Measurements from ENCODE around the gene DHRSX. TPM values are rescaled to one million over a fixed set of nuclear protein-coding genes. Genes with fewer than 3 reads are reported as not detected.

DHRSX gene
- polyA plus RNA-seq, 2 of the 4 experiments (the other 2 are of a cell fraction) = 32.1 to 56.3 TPM

DNA sequence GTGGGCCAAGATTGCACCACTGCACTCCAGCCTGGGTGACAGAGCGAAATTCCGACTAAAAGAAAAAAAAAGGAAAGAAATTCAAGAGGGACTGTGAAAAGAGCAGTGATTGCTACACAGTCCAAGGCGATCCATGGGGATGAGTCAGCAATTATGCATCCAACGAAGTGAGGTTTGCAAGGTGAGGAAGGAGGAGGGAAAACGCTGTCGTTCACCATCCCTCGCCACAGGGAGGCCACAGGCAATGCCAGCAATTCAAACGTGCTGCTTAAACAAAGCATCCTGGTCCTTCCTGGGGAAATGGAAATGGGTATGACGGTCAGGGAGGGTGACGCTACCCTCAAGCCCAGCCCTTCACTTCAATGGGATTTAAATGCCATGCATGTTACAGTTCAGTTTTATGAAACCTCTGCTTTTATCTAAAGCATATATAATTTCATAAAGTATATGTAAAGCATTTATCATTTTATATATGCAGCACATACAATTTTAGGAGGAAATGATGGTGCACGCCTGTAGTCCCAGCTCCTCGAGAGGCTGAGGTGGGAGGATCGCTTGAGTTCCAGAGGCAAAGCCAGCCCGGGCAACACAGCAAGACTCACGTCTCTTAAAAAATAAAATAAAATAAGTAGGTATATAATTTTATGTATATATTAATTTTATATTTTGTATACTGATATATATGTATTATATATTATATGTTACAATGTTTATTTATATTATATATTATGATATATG, 108.7 kb downstream of the DHRSX start:
- ChIA-PET POLR2A (no interaction called here), CTCF (no interaction called here)
- 7% methylated on average over 15 of the region's 15 CpGs for WGBS (ENCODE audit: missing lambda C conversion rate)
- peak overlapping the region; percentile 82 for H3K4me2 ChIP-seq
- H3K27ac ChIP-seq = peak overlapping the region; percentile 77 to 94
- FAIRE-seq (peak; percentile 96), DNase-seq (ENCODE audit: low read depth in 1 of 2, low spot score in 1 of 2) (peak; percentile 95 to 98), ATAC-seq (peak; percentile 96 to 99)
- H3K4me3 ChIP-seq = peak overlapping the region; percentile 27; the same call in 2 of the 3 replicates
- H3K9me3 ChIP-seq = peaks cover 7% of the 10 kb centered on the region; the same call in 1 of the 3 replicates
- peaks cover 22% of the 10 kb centered on the region; the same call in 2 of the 3 replicates for H3K4me1 ChIP-seq
- no peak for TF ChIP-seq SREBF2 (IDR thresholded peaks at IDR 0.05)
- TF ChIP-seq JUN (IDR thresholded peaks at IDR 0.05) = peak; percentile 83 to 87; a peak in 4 of 5 replicates
- peak; percentile 48 to 66 for TF ChIP-seq RAD21 (conservative IDR thresholded peaks at IDR 0.05 in 1 of 2, IDR thresholded peaks at IDR 0.05 in 1 of 2)
- TF ChIP-seq HOXA7 (CRISPR knock-in tag; IDR thresholded peaks at IDR 0.05) = no peak
- no peak for TF ChIP-seq ZC3H11A (IDR thresholded peaks at IDR 0.05)
- TF ChIP-seq KDM1A (IDR thresholded peaks at IDR 0.05; ENCODE audit: low read depth) = no peak
- TF ChIP-seq HEYL (CRISPR knock-in tag; IDR thresholded peaks at IDR 0.05) = no peak
- 0 out of 2 replicates have a peak, but pooled peaks have one; percentile 48 for TF ChIP-seq RCOR1 (IDR thresholded peaks at IDR 0.05; ENCODE audit: low read depth, low read length)
- peak; percentile 91 to 98 for TF ChIP-seq CEBPB (IDR thresholded peaks at IDR 0.05)
- TF ChIP-seq TP53 (CRISPR knock-in tag; IDR thresholded peaks at IDR 0.05) = no peak
- TF ChIP-seq, protein P1, sequence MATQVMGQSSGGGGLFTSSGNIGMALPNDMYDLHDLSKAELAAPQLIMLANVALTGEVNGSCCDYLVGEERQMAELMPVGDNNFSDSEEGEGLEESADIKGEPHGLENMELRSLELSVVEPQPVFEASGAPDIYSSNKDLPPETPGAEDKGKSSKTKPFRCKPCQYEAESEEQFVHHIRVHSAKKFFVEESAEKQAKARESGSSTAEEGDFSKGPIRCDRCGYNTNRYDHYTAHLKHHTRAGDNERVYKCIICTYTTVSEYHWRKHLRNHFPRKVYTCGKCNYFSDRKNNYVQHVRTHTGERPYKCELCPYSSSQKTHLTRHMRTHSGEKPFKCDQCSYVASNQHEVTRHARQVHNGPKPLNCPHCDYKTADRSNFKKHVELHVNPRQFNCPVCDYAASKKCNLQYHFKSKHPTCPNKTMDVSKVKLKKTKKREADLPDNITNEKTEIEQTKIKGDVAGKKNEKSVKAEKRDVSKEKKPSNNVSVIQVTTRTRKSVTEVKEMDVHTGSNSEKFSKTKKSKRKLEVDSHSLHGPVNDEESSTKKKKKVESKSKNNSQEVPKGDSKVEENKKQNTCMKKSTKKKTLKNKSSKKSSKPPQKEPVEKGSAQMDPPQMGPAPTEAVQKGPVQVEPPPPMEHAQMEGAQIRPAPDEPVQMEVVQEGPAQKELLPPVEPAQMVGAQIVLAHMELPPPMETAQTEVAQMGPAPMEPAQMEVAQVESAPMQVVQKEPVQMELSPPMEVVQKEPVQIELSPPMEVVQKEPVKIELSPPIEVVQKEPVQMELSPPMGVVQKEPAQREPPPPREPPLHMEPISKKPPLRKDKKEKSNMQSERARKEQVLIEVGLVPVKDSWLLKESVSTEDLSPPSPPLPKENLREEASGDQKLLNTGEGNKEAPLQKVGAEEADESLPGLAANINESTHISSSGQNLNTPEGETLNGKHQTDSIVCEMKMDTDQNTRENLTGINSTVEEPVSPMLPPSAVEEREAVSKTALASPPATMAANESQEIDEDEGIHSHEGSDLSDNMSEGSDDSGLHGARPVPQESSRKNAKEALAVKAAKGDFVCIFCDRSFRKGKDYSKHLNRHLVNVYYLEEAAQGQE (IDR thresholded peaks at IDR 0.05) = no peak
- no peak for TF ChIP-seq POLR2A (IDR thresholded peaks at IDR 0.05; ENCODE audit: low read length)
- TF ChIP-seq MAFK (IDR thresholded peaks at IDR 0.05; ENCODE audit: partially characterized antibody) = peak; percentile 100
- peak; percentile 66; the same call in 1 of the 2 replicates for TF ChIP-seq GATA3 (IDR thresholded peaks at IDR 0.05; ENCODE audit: borderline replicate concordance)
- TF ChIP-seq, protein P2, sequence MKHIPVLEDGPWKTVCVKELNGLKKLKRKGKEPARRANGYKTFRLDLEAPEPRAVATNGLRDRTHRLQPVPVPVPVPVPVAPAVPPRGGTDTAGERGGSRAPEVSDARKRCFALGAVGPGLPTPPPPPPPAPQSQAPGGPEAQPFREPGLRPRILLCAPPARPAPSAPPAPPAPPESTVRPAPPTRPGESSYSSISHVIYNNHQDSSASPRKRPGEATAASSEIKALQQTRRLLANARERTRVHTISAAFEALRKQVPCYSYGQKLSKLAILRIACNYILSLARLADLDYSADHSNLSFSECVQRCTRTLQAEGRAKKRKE (CRISPR knock-in tag; IDR thresholded peaks at IDR 0.05; ENCODE audit: low read depth) = no peak
- no peak for TF ChIP-seq RNF2 (IDR thresholded peaks at IDR 0.05; ENCODE audit: borderline replicate concordance, low read depth)
- TF ChIP-seq ZSCAN20 (CRISPR knock-in tag; IDR thresholded peaks at IDR 0.05) = no peak
- TF ChIP-seq KDM5A (IDR thresholded peaks at IDR 0.05) = no peak
- TF ChIP-seq MAZ (IDR thresholded peaks at IDR 0.05; ENCODE audit: borderline replicate concordance, low read depth, low read length) = no peak
- TF ChIP-seq, protein P3, sequence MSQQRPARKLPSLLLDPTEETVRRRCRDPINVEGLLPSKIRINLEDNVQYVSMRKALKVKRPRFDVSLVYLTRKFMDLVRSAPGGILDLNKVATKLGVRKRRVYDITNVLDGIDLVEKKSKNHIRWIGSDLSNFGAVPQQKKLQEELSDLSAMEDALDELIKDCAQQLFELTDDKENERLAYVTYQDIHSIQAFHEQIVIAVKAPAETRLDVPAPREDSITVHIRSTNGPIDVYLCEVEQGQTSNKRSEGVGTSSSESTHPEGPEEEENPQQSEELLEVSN (IDR thresholded peaks at IDR 0.05; ENCODE audit: borderline replicate concordance, low read depth) = peak; percentile 81
- TF ChIP-seq ESRRA (IDR thresholded peaks at IDR 0.05; ENCODE audit: borderline replicate concordance, low read length) = no peak
- peak; percentile 67 for TF ChIP-seq SMC3 (IDR thresholded peaks at IDR 0.05)
- TF ChIP-seq JUNB (IDR thresholded peaks at IDR 0.05) = peak; percentile 71
- no peak for TF ChIP-seq NPAS2 (CRISPR knock-in tag; IDR thresholded peaks at IDR 0.05; ENCODE audit: borderline replicate concordance)
- TF ChIP-seq, protein P4, sequence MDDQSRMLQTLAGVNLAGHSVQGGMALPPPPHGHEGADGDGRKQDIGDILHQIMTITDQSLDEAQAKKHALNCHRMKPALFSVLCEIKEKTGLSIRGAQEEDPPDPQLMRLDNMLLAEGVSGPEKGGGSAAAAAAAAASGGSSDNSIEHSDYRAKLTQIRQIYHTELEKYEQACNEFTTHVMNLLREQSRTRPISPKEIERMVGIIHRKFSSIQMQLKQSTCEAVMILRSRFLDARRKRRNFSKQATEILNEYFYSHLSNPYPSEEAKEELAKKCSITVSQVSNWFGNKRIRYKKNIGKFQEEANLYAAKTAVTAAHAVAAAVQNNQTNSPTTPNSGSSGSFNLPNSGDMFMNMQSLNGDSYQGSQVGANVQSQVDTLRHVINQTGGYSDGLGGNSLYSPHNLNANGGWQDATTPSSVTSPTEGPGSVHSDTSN (IDR thresholded peaks at IDR 0.05) = no peak
- TF ChIP-seq CBX2 (IDR thresholded peaks at IDR 0.05; ENCODE audit: borderline replicate concordance, low read depth) = no peak
- TF ChIP-seq HDAC2 (IDR thresholded peaks at IDR 0.05) = no peak
- TF ChIP-seq FOXS1 (CRISPR knock-in tag; IDR thresholded peaks at IDR 0.05) = no peak
- TF ChIP-seq CHD4 (IDR thresholded peaks at IDR 0.05; ENCODE audit: borderline replicate concordance) = no peak
- TF ChIP-seq NR3C1 (IDR thresholded peaks at IDR 0.05) = no peak
- TF ChIP-seq, protein P5, sequence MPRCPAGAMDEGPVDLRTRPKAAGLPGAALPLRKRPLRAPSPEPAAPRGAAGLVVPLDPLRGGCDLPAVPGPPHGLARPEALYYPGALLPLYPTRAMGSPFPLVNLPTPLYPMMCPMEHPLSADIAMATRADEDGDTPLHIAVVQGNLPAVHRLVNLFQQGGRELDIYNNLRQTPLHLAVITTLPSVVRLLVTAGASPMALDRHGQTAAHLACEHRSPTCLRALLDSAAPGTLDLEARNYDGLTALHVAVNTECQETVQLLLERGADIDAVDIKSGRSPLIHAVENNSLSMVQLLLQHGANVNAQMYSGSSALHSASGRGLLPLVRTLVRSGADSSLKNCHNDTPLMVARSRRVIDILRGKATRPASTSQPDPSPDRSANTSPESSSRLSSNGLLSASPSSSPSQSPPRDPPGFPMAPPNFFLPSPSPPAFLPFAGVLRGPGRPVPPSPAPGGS (IDR thresholded peaks at IDR 0.05) = no peak
- no peak for TF ChIP-seq RARB (CRISPR knock-in tag; IDR thresholded peaks at IDR 0.05)
- TF ChIP-seq RFX5 (IDR thresholded peaks at IDR 0.05) = no peak; the same call in 1 of the 2 replicates
- peak; percentile 99 for TF ChIP-seq NFE2L2 (conservative IDR thresholded peaks at IDR 0.05; ENCODE audit: low read length)
- TF ChIP-seq HOXB13 (CRISPR knock-in tag; IDR thresholded peaks at IDR 0.05; ENCODE audit: low read depth) = no peak
- peak; percentile 72; the same call in 1 of the 2 replicates for TF ChIP-seq FOSL2 (IDR thresholded peaks at IDR 0.05)
- TF ChIP-seq FOSL2 (CRISPR knock-in tag; IDR thresholded peaks at IDR 0.05) = peak; percentile 97

All from A549 (cell line).